ENCODE measurements around the gene IFITM10.

DNA sequence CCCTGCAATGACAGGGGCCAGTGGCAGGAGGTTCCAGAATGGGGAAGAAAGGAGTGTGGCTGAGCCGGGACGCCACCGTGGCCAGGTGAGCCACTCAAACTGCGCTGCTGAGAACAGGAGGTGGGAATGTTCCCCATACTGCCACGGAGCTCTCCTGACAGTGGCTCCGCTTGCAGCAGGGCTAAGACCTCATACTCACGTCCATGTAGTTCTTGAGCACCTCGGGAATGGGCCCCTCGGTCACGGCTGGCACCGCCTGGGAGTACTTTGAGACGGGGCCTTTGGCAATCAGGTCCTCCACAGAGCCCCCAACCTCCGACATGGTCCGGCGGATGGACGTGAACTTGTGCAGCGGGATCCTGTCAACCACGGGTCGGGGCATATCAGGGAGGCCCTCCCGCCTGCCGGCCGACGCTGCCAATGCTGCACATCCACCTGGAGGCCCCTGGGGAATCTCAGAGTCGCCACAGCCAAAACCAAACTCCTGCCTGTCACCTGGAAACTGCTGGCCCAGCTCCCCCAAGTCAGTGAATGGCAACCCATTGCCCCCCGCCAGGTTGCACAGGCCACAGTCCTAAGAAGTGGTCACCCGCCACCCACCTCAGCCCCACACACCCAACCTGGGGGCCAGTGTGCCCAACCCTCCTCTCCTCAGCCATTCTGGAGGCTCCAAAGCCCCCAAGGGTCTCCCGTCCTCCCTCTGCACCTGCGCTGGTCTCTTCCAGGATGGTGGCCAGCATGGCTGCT, 10.9 kb upstream of the IFITM10 start:
- TF ChIP-seq, protein P1, sequence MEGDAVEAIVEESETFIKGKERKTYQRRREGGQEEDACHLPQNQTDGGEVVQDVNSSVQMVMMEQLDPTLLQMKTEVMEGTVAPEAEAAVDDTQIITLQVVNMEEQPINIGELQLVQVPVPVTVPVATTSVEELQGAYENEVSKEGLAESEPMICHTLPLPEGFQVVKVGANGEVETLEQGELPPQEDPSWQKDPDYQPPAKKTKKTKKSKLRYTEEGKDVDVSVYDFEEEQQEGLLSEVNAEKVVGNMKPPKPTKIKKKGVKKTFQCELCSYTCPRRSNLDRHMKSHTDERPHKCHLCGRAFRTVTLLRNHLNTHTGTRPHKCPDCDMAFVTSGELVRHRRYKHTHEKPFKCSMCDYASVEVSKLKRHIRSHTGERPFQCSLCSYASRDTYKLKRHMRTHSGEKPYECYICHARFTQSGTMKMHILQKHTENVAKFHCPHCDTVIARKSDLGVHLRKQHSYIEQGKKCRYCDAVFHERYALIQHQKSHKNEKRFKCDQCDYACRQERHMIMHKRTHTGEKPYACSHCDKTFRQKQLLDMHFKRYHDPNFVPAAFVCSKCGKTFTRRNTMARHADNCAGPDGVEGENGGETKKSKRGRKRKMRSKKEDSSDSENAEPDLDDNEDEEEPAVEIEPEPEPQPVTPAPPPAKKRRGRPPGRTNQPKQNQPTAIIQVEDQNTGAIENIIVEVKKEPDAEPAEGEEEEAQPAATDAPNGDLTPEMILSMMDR (IDR thresholded peaks at IDR 0.05), result no peak
- TF ChIP-seq EP300 (IDR thresholded peaks at IDR 0.05), result no peak
- no peak for TF ChIP-seq POLR2A (IDR thresholded peaks at IDR 0.05; ENCODE audit: low read depth)
- TF ChIP-seq POLR2AphosphoS5 (IDR thresholded peaks at IDR 0.05), result no peak

All from esophagus muscularis mucosa (tissue), 4 donors.